Naive thymus-derived CD4-positive, alpha-beta T cell (primary cell): ENCODE data around the gene NPHP1. TPM values are rescaled to one million over a fixed set of nuclear protein-coding genes. Genes with fewer than 3 reads are reported as not detected.

Experiments used
- microRNA-seq: library from miRNA; unstranded; fragments of <30 nt; microRNA quantifications from one replicate; pipeline ENCODE4 v1.2.0, GENCODE V29; 2022; ENCODE audit warnings: borderline microRNAs expressed
- polyA plus RNA-seq, 2 donors: library from polyadenylated mRNA; unstranded; fragments of 300-500 nt; fragmentation: Illumina TruSeq; gene quantifications; one replicate each; pipeline ENCODE4 v1.2.3, GENCODE V29; 2021
- total RNA-seq, 6 experiments: library from RNA in 5 of 6; stranded (reverse) in 5 of 6; gene quantifications; 1 replicate in 5 of 6; 2 replicates in 1 of 6; pipeline ENCODE4 v1.2.3 and lab custom pipeline; 2021 to 2026

The NPHP1 gene
- total and polyA plus RNA-seq, 7 experiments from 2014 or later = 0.11 to 0.64 (median 0.47) TPM; not detected in 1

Small RNA genes lying within 50 kb of the gene (microRNA-seq; reads per million reads assigned to microRNA genes)
- not detected for gene MIR4436B1

Other genes starting within 250 kb of the NPHP1 start
- under 1 TPM in 1 of 5 experiments, not detected in 4; 0.46 TPM for gene MALL, start 89.2 kb downstream of the NPHP1 start, total RNA-seq
- not detected for gene MALL, start 89.2 kb downstream of the NPHP1 start, polyA plus RNA-seq
- gene MTLN, start 7.5 kb upstream of the NPHP1 start, total RNA-seq = 10 to 100 TPM; 20.1 to 39.6 (median 32.8) TPM
- gene MTLN, start 7.5 kb upstream of the NPHP1 start, polyA plus RNA-seq = 100 to 1,000 TPM; 134 to 146 TPM